Measurements from ENCODE around the gene PSAT1. TPM values are rescaled to one million over a fixed set of nuclear protein-coding genes. Genes with fewer than 3 reads are reported as not detected.

PSAT1 gene
- total and polyA plus RNA-seq, 5 donors from 2014 or later, result 2.7 to 32.7 (median 19.5) TPM

DNA sequence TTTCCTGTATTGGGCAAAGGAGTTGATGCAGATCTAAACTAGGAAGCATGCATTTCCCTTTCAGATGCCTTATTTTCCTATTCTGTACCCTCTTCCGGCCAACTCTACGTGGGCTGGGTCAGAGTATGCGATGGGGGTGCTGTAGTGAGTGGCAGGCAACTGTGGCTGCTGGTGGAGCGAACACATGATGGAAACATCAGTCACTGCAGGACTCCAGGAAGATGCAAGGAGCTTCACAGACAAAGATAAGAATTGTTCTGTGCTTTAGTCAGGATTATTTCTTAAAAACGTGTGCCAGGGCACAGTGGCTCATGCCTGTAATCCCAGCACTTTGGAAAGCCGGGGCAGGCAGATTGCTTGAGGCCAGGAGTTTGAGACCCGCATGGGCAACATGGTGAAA is 75.1 kb downstream of the PSAT1 start:
- Mint-ChIP-seq H3K27me3 (peaks cover 22% of the 10 kb centered on the region), H3K9me3 (no peaks in the 10 kb centered on the region), H3K36me3 (no peaks in the 10 kb centered on the region), H3K27ac (no peak overlapping the region), H3K4me3 (no peak overlapping the region), H3K4me1 (peaks cover 0 to 3% (median 0%) of the 10 kb centered on the region in 4 donors)
- Histone ChIP-seq H3K4me1 (ENCODE audit: control insufficient read depth, insufficient read depth, low read length, poor library complexity, severe bottlenecking) (no peaks in the 10 kb centered on the region), H3K4me3 (ENCODE audit: low read depth, low read length) (no peak overlapping the region), H3K27me3 (ENCODE audit: control insufficient read depth, insufficient read depth, low read length) (peaks cover 12% of the 10 kb centered on the region), H3K27ac (ENCODE audit: insufficient read depth, low read length, poor library complexity, severe bottlenecking) (no peak overlapping the region), H3K9me3 (ENCODE audit: control insufficient read depth in 2 of 2, low read length in 2 of 2) (no peaks in the 10 kb centered on the region), H3K36me3 (ENCODE audit: control insufficient read depth, insufficient read depth, low read length) (no peaks in the 10 kb centered on the region)
- DNase-seq, result no peak
- ATAC-seq (ENCODE audit: low read depth in 2 of 2), result no peak

Other genes starting within 250 kb of the PSAT1 start
- 39.8 TPM for gene CEP78, start 61.0 kb upstream of the PSAT1 start, total RNA-seq
- 10 to 100 TPM; 24.9 to 43.6 (median 28.6) TPM for gene CEP78, start 61.0 kb upstream of the PSAT1 start, polyA plus RNA-seq